H1 (cell line): ENCODE data around the gene NEK10. TPM values are rescaled to one million over a fixed set of nuclear protein-coding genes. Genes with fewer than 3 reads are reported as not detected.

Source experiments
- CTCF ChIA-PET: fragments of 300-600 bp; sonication (Branson Sonifier 250); formaldehyde crosslinking; loops from one replicate; lab custom pipeline; 2021; ENCODE audit not compliant: partially characterized antibody; lab: Charles Lee
- POLR2A ChIA-PET: fragments of 300-600 bp; sonication (Branson Sonifier 250); formaldehyde crosslinking; loops from one replicate; lab custom pipeline; 2021; ENCODE audit warnings: inconsistent platforms; ENCODE audit not compliant: partially characterized antibody; lab: Charles Lee
- DNase-seq, 2 experiments: peaks; one replicate each; pipeline versions ENCODE4 v3.0.0 to v3.0.0-alpha.2; 2010 to 2022; ENCODE audit warnings: low spot score in 2 of 2, low read depth in 1 of 2, mixed read lengths in 1 of 2
- FAIRE-seq: peaks from 2 replicates; lab custom pipeline; 2011; peaks lifted over from hg19 to GRCh38; lab: Jason Lieb, UNC
- H2AFZ ChIP-seq: 2 replicates; pipeline ENCODE4 v1.8.1; 2012; ENCODE audit warnings: low read length, inconsistent platforms
- H2AK5ac ChIP-seq: 2 replicates; pipeline ENCODE4 v1.6.1; 2013; ENCODE audit warnings: low read depth, low read length
- H2BK120ac ChIP-seq: replicated peaks from 2 replicates; pipeline ENCODE3; 2013; ENCODE audit warnings: low read depth, low read length, inconsistent platforms
- H2BK12ac ChIP-seq: 2 replicates; pipeline ENCODE4 v1.6.1; 2013; ENCODE audit warnings: low read depth, low read length
- H2BK15ac ChIP-seq: 2 replicates; pipeline ENCODE4 v1.6.1; 2013; ENCODE audit warnings: low read length
- H2BK20ac ChIP-seq: 2 replicates; pipeline ENCODE4 v1.6.1; 2013; ENCODE audit warnings: low read length
- H2BK5ac ChIP-seq: 2 replicates; pipeline ENCODE4 v1.6.1; 2013; ENCODE audit warnings: low read depth, low read length
- H3K14ac ChIP-seq: 2 replicates; pipeline ENCODE4 v1.6.1; 2013; ENCODE audit warnings: inconsistent platforms; ENCODE audit not compliant: insufficient read length
- H3K18ac ChIP-seq: 2 replicates; pipeline ENCODE4 v1.6.1; 2013; ENCODE audit warnings: low read length; ENCODE audit errors: extremely low read depth
- H3K23ac ChIP-seq: 2 replicates; pipeline ENCODE4 v1.6.1; 2013; ENCODE audit warnings: inconsistent platforms; ENCODE audit not compliant: insufficient read length
- H3K23me2 ChIP-seq: 2 replicates; pipeline ENCODE4 v1.6.1; 2013; ENCODE audit warnings: low read depth, low read length
- H3K27ac ChIP-seq: 2 replicates; pipeline ENCODE4 v1.6.1; 2011; ENCODE audit warnings: low read depth, low read length, inconsistent platforms
- H3K27me3 ChIP-seq, 4 experiments: replicated peaks in 1 of 4; 1 replicate in 1 of 4; 2 replicates in 3 of 4; pipeline versions ENCODE4 v1.6.1 to v1.8.1; 2011 to 2013; ENCODE audit warnings: low read length in 3 of 4, mild to moderate bottlenecking in 3 of 4, inconsistent platforms in 2 of 4, mixed read lengths in 2 of 4, moderate library complexity in 1 of 4; ENCODE audit not compliant: control insufficient read depth in 3 of 4, insufficient read depth in 3 of 4; ENCODE audit errors: extremely low read depth in 1 of 4
- H3K36me3 ChIP-seq, 4 experiments: 2 replicates each; pipeline versions ENCODE4 v1.6.1 to v1.8.1; 2011 to 2013; ENCODE audit warnings: mild to moderate bottlenecking in 4 of 4, low read length in 3 of 4, moderate library complexity in 2 of 4, control low read depth in 1 of 4, inconsistent platforms in 1 of 4; ENCODE audit not compliant: insufficient read depth in 4 of 4, control insufficient read depth in 2 of 4
- H3K4ac ChIP-seq: replicated peaks from 2 replicates; pipeline ENCODE3; 2013; ENCODE audit warnings: low read length, low read depth, mixed read lengths, inconsistent platforms; ENCODE audit not compliant: insufficient read length
- H3K4me1 ChIP-seq, 4 experiments: replicated peaks in 1 of 4; 1 replicate in 1 of 4; 2 replicates in 3 of 4; pipeline versions ENCODE4 v1.6.1 to v1.8.1; 2011 to 2013; ENCODE audit warnings: low read length in 3 of 4, inconsistent platforms in 2 of 4, mixed read lengths in 1 of 4; ENCODE audit not compliant: insufficient read depth in 4 of 4, control insufficient read depth in 3 of 4
- H3K4me2 ChIP-seq, 2 experiments: 2 replicates each; pipeline versions ENCODE4 v1.6.1 to v1.8.1; 2011 to 2013; ENCODE audit warnings: low read depth in 2 of 2, low read length in 2 of 2, control low read depth in 1 of 2, inconsistent platforms in 1 of 2, mild to moderate bottlenecking in 1 of 2; ENCODE audit not compliant: insufficient read depth in 1 of 2
- H3K4me3 ChIP-seq, 4 experiments: fragments of 200-600, 300-600 bp in 1 of 4; sonication (generic), shearing (Covaris generic), sonication (Bioruptor Twin) in 1 of 4; 2 replicates each; pipeline versions ENCODE4 v1.5.1 to v1.8.1; 2011 to 2016; ENCODE audit warnings: low read length in 4 of 4, low read depth in 3 of 4, control low read depth in 2 of 4, inconsistent platforms in 2 of 4, mild to moderate bottlenecking in 2 of 4, mixed read lengths in 1 of 4, moderate library complexity in 1 of 4; ENCODE audit not compliant: insufficient read depth in 2 of 4; ENCODE audit errors: extremely low read depth in 1 of 4
- H3K56ac ChIP-seq: replicated peaks from 2 replicates; pipeline ENCODE3; 2013; ENCODE audit warnings: low read depth, mild to moderate bottlenecking, mixed read lengths, low read length, inconsistent platforms; ENCODE audit not compliant: insufficient read length
- H3K79me1 ChIP-seq: 2 replicates; pipeline ENCODE4 v1.6.1; 2013; ENCODE audit warnings: low read depth, low read length, control low read depth
- H3K79me2 ChIP-seq, 2 experiments: 2 replicates each; pipeline versions ENCODE4 v1.6.1 to v1.8.1; 2012 to 2013; ENCODE audit warnings: low read length in 2 of 2, mild to moderate bottlenecking in 2 of 2, inconsistent platforms in 1 of 2; ENCODE audit not compliant: insufficient read depth in 2 of 2, control insufficient read depth in 1 of 2
- H3K9ac ChIP-seq, 4 experiments: replicated peaks in 1 of 4; 1 replicate in 1 of 4; 2 replicates in 3 of 4; pipeline versions ENCODE4 v1.6.1 to v1.8.1; 2011 to 2013; ENCODE audit warnings: low read depth in 3 of 4, low read length in 3 of 4, control low read depth in 2 of 4, mild to moderate bottlenecking in 2 of 4, moderate library complexity in 2 of 4, inconsistent platforms in 1 of 4; ENCODE audit errors: extremely low read depth in 1 of 4
- H3K9me3 ChIP-seq, 2 experiments: 2 replicates each; pipeline versions ENCODE4 v1.6.1 to v1.8.1; 2012 to 2013; ENCODE audit warnings: mild to moderate bottlenecking in 2 of 2, moderate library complexity in 2 of 2, control low read depth in 1 of 2, inconsistent platforms in 1 of 2, low read depth in 1 of 2, low read length in 1 of 2, mixed read lengths in 1 of 2; ENCODE audit not compliant: insufficient read depth in 2 of 2
- H4K20me1 ChIP-seq, 2 experiments: replicated peaks in 1 of 2; 2 replicates each; pipeline versions ENCODE3 to v1.8.1; 2011 to 2013; ENCODE audit warnings: inconsistent platforms in 2 of 2, low read length in 2 of 2, mild to moderate bottlenecking in 1 of 2; ENCODE audit not compliant: insufficient read depth in 2 of 2, control insufficient read depth in 1 of 2
- H4K5ac ChIP-seq: 2 replicates; pipeline ENCODE4 v1.6.1; 2013; ENCODE audit warnings: low read length, low read depth, mixed read lengths, inconsistent platforms; ENCODE audit not compliant: insufficient read length
- H4K8ac ChIP-seq: 2 replicates; pipeline ENCODE4 v1.8.0; 2013; ENCODE audit warnings: mild to moderate bottlenecking, moderate library complexity, low read length, inconsistent platforms; ENCODE audit not compliant: insufficient read depth; ENCODE audit errors: extremely low read depth
- H4K91ac ChIP-seq: replicated peaks from 2 replicates; pipeline ENCODE3; 2013; ENCODE audit warnings: low read length, mixed read lengths, inconsistent platforms; ENCODE audit not compliant: insufficient read length
- ATF3 ChIP-seq: IDR thresholded peaks from 2 replicates; pipeline ENCODE4 v1.6.1; 2011; ENCODE audit warnings: low read depth, mild to moderate bottlenecking, low read length; ENCODE audit not compliant: insufficient read depth
- CHD2 ChIP-seq: IDR thresholded peaks from 2 replicates; pipeline ENCODE4 v1.6.1; 2012; ENCODE audit warnings: low read length, improper control_type of control experiment
- EP300 ChIP-seq, 2 experiments: IDR thresholded peaks; 1 replicate in 1 of 2; 2 replicates in 1 of 2; pipeline ENCODE4 v1.6.1; 2011 to 2012; ENCODE audit warnings: low read depth in 2 of 2, low read length in 2 of 2, mild to moderate bottlenecking in 2 of 2, borderline replicate concordance in 1 of 2, inconsistent platforms in 1 of 2, moderate library complexity in 1 of 2
- GABPA ChIP-seq: IDR thresholded peaks from 2 replicates; pipeline ENCODE4 v1.6.1; 2011; ENCODE audit warnings: mild to moderate bottlenecking, low read length, moderate library complexity, borderline replicate concordance; ENCODE audit not compliant: insufficient read depth
- HDAC2 ChIP-seq, 2 experiments: fragments of 300-600 bp in 1 of 2; sonication (generic) in 1 of 2; IDR thresholded peaks; 2 replicates each; pipeline ENCODE4 v1.6.1; 2011 to 2012; ENCODE audit warnings: low read depth in 2 of 2, low read length in 2 of 2, mild to moderate bottlenecking in 2 of 2, moderate library complexity in 2 of 2, borderline replicate concordance in 1 of 2, inconsistent platforms in 1 of 2
- JUND ChIP-seq: IDR thresholded peaks from 2 replicates; pipeline ENCODE4 v1.6.1; 2011; ENCODE audit warnings: mild to moderate bottlenecking, improper control_type of control experiment, low read length
- NRF1 ChIP-seq: IDR thresholded peaks from 2 replicates; pipeline ENCODE4 v1.6.1; 2011; ENCODE audit warnings: mild to moderate bottlenecking, low read depth, low read length, improper control_type of control experiment
- PHF8 ChIP-seq: fragments of 200-600 bp; sonication (generic); conservative IDR thresholded peaks from 2 replicates; pipeline ENCODE4 v1.7.1; 2012; ENCODE audit warnings: low read depth, mild to moderate bottlenecking, inconsistent platforms, low read length, moderate library complexity
- RNF2 ChIP-seq: fragments of 200-900, 300-1000 bp; sonication (generic); IDR thresholded peaks from 2 replicates; pipeline ENCODE4 v1.7.1; 2016; ENCODE audit warnings: borderline replicate concordance, low read depth, mild to moderate bottlenecking, antibody characterized with exemption, low read length; ENCODE audit not compliant: poor library complexity, severe bottlenecking; ENCODE audit errors: missing control alignments
- SIN3A ChIP-seq, 2 experiments: IDR thresholded peaks in 1 of 2; conservative IDR thresholded peaks in 1 of 2; 2 replicates each; pipeline ENCODE4 v1.6.1; 2011 to 2012; ENCODE audit warnings: low read length in 2 of 2, improper control_type of control experiment in 1 of 2, low read depth in 1 of 2, mild to moderate bottlenecking in 1 of 2
- SRF ChIP-seq: IDR thresholded peaks from 2 replicates; pipeline ENCODE4 v1.6.1; 2011; ENCODE audit warnings: mild to moderate bottlenecking, low read depth, low read length, moderate library complexity
- TAF1 ChIP-seq: IDR thresholded peaks from 2 replicates; pipeline ENCODE4 v1.6.1; 2011; ENCODE audit warnings: mild to moderate bottlenecking, low read depth, low read length
- TCF12 ChIP-seq: IDR thresholded peaks from 2 replicates; pipeline ENCODE4 v1.6.1; 2011; ENCODE audit warnings: low read depth, mild to moderate bottlenecking, low read length
- WGBS, 2 experiments: shearing (Covaris generic) in 1 of 2; methylation state at CpG; one replicate each; pipeline versions ENCODE4 v1.1.6 to v1.1.7; 2013 to 2015; ENCODE audit warnings: low lambda C conversion rate in 2 of 2, mixed read lengths in 2 of 2, inconsistent platforms in 1 of 2, low coverage in 1 of 2, missing lambda C conversion rate in 1 of 2; ENCODE audit not compliant: insufficient replicate concordance in 2 of 2, insufficient coverage in 1 of 2, insufficient read length in 1 of 2; ENCODE audit errors: extremely low coverage in 1 of 2, missing lambda C conversion rate in 1 of 2; 5-methylcytosine and 5-hydroxymethylcytosine counted together
- polyA plus RNA-seq, 7 experiments: library from polyadenylated mRNA; depleted of rRNA in 3 of 7; stranded (reverse) in 5 of 7; unstranded in 2 of 7; fragments of >200 nt in 5 of 7; fragments of 200-250 nt in 2 of 7; gene quantifications; 1 replicate in 5 of 7; 2 replicates in 1 of 7; 4 replicates in 1 of 7; pipeline versions ENCODE4 v1.2.1 to v1.2.3, GENCODE V29; 2011 to 2013; ENCODE audit warnings: missing spikeins in 2 of 7, mixed read lengths in 2 of 7
- total RNA-seq: library from RNA; stranded (reverse); fragmentation: NEBNext Ultra II Directional; extraction: Animal tissue kit (Norgen Biotek cat#: 25700); gene quantifications from 2 replicates; pipeline ENCODE4 v1.2.1, GENCODE V29; 2021

Gene NEK10
- total and polyA plus RNA-seq, 2 of the 8 experiments (the other 6 are each of a cell fraction or from before 2014, with no cell fraction given): 0.18 to 0.50 TPM

GRCh38 chr3:27391796-27392195 is 22.6 kb upstream of the NEK10 start:
- no peaks in the 10 kb centered on the region for H3K79me1 ChIP-seq
- H2BK5ac ChIP-seq: no peak overlapping the region
- H3K23ac ChIP-seq: no peak overlapping the region
- H2AK5ac ChIP-seq: no peak overlapping the region
- H4K20me1 ChIP-seq: no peaks in the 10 kb centered on the region
- no peak overlapping the region for H3K4me2 ChIP-seq
- H3K4me3 ChIP-seq: no peak overlapping the region
- H4K8ac ChIP-seq: no peak overlapping the region
- no peak overlapping the region for H2BK12ac ChIP-seq
- H3K27ac ChIP-seq: no peak overlapping the region
- no peak overlapping the region for H4K91ac ChIP-seq
- H3K4me1 ChIP-seq: no peaks in the 10 kb centered on the region
- H3K79me2 ChIP-seq: no peaks in the 10 kb centered on the region
- H4K5ac ChIP-seq: no peak overlapping the region
- no peak overlapping the region for H2BK120ac ChIP-seq
- no peak overlapping the region for H2BK20ac ChIP-seq
- H2BK15ac ChIP-seq: no peak overlapping the region
- peaks cover 2 to 36% (median 15%) of the 10 kb centered on the region in 4 experiments; a peak in 6 of 8 replicates for H3K36me3 ChIP-seq
- WGBS, 2 experiments: 89% methylated on average over 1 of the region's 1 CpG; no CpG with 5 or more reads in 1 of the 2 experiments
- no peak for DNase-seq
- H3K27me3 ChIP-seq: no peaks in the 10 kb centered on the region
- no peak overlapping the region for H2AFZ ChIP-seq
- H3K14ac ChIP-seq: no peak overlapping the region
- no peak overlapping the region for H3K18ac ChIP-seq
- H3K9ac ChIP-seq: no peak overlapping the region
- ChIA-PET CTCF (no interaction called here), POLR2A (no interaction called here)
- no peak overlapping the region for H3K56ac ChIP-seq
- no peaks in the 10 kb centered on the region for H3K23me2 ChIP-seq
- H3K4ac ChIP-seq: no peak overlapping the region
- FAIRE-seq: no peak
- H3K9me3 ChIP-seq: no peaks in the 10 kb centered on the region
- TF ChIP-seq RNF2 (no peak), TCF12 (no peak), GABPA (no peak), SIN3A (conservative IDR thresholded peaks at IDR 0.05 in 1 of 2, IDR thresholded peaks at IDR 0.05 in 1 of 2; ENCODE audit: low read depth in 1 of 2, low read length in 2 of 2) (no peak), TAF1 (no peak), HDAC2 (IDR thresholded peaks at IDR 0.05; ENCODE audit: borderline replicate concordance in 1 of 2, low read depth in 2 of 2, low read length in 2 of 2) (no peak), ATF3 (no peak), JUND (no peak), EP300 (IDR thresholded peaks at IDR 0.05; ENCODE audit: borderline replicate concordance in 1 of 2, low read depth in 2 of 2, low read length in 2 of 2) (no peak), NRF1 (no peak), SRF (no peak), CHD2 (no peak), PHF8 (no peak)
